Neuronal stem cell (in vitro differentiated cells): ENCODE data around the gene SLC19A1.

Experiments used
- DNase-seq: peaks from one replicate; pipeline ENCODE4 v3.0.0-alpha.2; 2013; ENCODE audit warnings: low spot score
- H2AFZ ChIP-seq: one replicate; pipeline ENCODE4 v1.6.1; 2013; ENCODE audit warnings: mild to moderate bottlenecking, low read length, inconsistent platforms
- H2AK5ac ChIP-seq: 2 replicates; pipeline ENCODE4 v1.6.1; 2013; ENCODE audit warnings: low read depth, mild to moderate bottlenecking, inconsistent platforms, low read length, moderate library complexity, mixed read lengths
- H2BK120ac ChIP-seq: 2 replicates; pipeline ENCODE4 v1.6.1; 2013; ENCODE audit warnings: low read depth, mild to moderate bottlenecking, inconsistent platforms, low read length, moderate library complexity, mixed read lengths
- H2BK12ac ChIP-seq: one replicate; pipeline ENCODE4 v1.6.1; 2013; ENCODE audit warnings: low read length, inconsistent platforms
- H2BK15ac ChIP-seq: 2 replicates; pipeline ENCODE4 v1.6.1; 2013; ENCODE audit warnings: mild to moderate bottlenecking, low read length, inconsistent platforms, mixed read lengths
- H2BK5ac ChIP-seq: one replicate; pipeline ENCODE4 v1.6.1; 2013; ENCODE audit warnings: inconsistent platforms, mild to moderate bottlenecking, low read length, moderate library complexity
- H3K14ac ChIP-seq: one replicate; pipeline ENCODE4 v1.6.1; 2013; ENCODE audit warnings: low read length, inconsistent platforms
- H3K18ac ChIP-seq: 2 replicates; pipeline ENCODE4 v1.6.1; 2013; ENCODE audit warnings: low read length, inconsistent platforms
- H3K23ac ChIP-seq: 2 replicates; pipeline ENCODE4 v1.6.1; 2013; ENCODE audit warnings: low read depth, mild to moderate bottlenecking, mixed read lengths, low read length, inconsistent platforms; ENCODE audit not compliant: poor library complexity
- H3K27ac ChIP-seq: replicated peaks from 3 replicates; pipeline ENCODE4 v1.5.1; 2013; ENCODE audit warnings: low read length, inconsistent platforms
- H3K27me3 ChIP-seq, 3 experiments: 2 replicates each; pipeline ENCODE4 v1.6.1; 2013; ENCODE audit warnings: low read length in 3 of 3, mild to moderate bottlenecking in 2 of 3, inconsistent platforms in 1 of 3, low read depth in 1 of 3, mixed read lengths in 1 of 3, moderate library complexity in 1 of 3; ENCODE audit not compliant: control insufficient read depth in 3 of 3, insufficient read depth in 3 of 3
- H3K36me3 ChIP-seq, 2 donors: replicated peaks in 1 of 2; 2 replicates each; pipeline ENCODE4 v1.6.1; 2013; ENCODE audit warnings: low read length in 2 of 2; ENCODE audit not compliant: control insufficient read depth in 2 of 2, insufficient read depth in 2 of 2
- H3K4ac ChIP-seq: 2 replicates; pipeline ENCODE4 v1.6.1; 2013; ENCODE audit warnings: inconsistent platforms, mild to moderate bottlenecking, low read length, moderate library complexity
- H3K4me1 ChIP-seq, 2 donors: 1 replicate in 1 of 2; 2 replicates in 1 of 2; pipeline ENCODE4 v1.6.1; 2013; ENCODE audit warnings: low read length in 2 of 2, low read depth in 1 of 2; ENCODE audit not compliant: control insufficient read depth in 2 of 2, insufficient read depth in 1 of 2
- H3K4me2 ChIP-seq: one replicate; pipeline ENCODE4 v1.6.1; 2013; ENCODE audit warnings: mild to moderate bottlenecking, low read length, inconsistent platforms; ENCODE audit not compliant: insufficient read depth, poor library complexity, severe bottlenecking
- H3K4me3 ChIP-seq, 2 donors: 2 replicates each; pipeline ENCODE4 v1.5.1; 2013; ENCODE audit warnings: low read length in 2 of 2, mild to moderate bottlenecking in 2 of 2, inconsistent platforms in 1 of 2, moderate library complexity in 1 of 2
- H3K79me1 ChIP-seq: one replicate; pipeline ENCODE4 v1.6.1; 2013; ENCODE audit warnings: low read depth, mild to moderate bottlenecking, inconsistent platforms, low read length, moderate library complexity
- H3K9ac ChIP-seq: one replicate; pipeline ENCODE4 v1.6.1; 2013; ENCODE audit warnings: mild to moderate bottlenecking, low read depth, low read length, inconsistent platforms; ENCODE audit not compliant: poor library complexity
- H3K9me3 ChIP-seq, 2 donors: replicated peaks in 1 of 2; 2 replicates each; pipeline versions ENCODE3 to v1.6.1; 2013; ENCODE audit warnings: low read length in 2 of 2, mild to moderate bottlenecking in 2 of 2, inconsistent platforms in 1 of 2, low read depth in 1 of 2, mixed read lengths in 1 of 2, moderate library complexity in 1 of 2; ENCODE audit not compliant: control insufficient read depth in 2 of 2, insufficient read depth in 1 of 2
- H4K8ac ChIP-seq: one replicate; pipeline ENCODE4 v1.6.1; 2013; ENCODE audit warnings: low read depth, mild to moderate bottlenecking, inconsistent platforms, low read length, moderate library complexity
- H4K91ac ChIP-seq: one replicate; pipeline ENCODE4 v1.6.1; 2013; ENCODE audit warnings: low read length, low read depth, mild to moderate bottlenecking, inconsistent platforms; ENCODE audit not compliant: poor library complexity
- whole genome bisulfite sequencing, 2 donors: extraction: QIAGEN DNeasy Blood & Tissue Kit; methylation state at CpG; one replicate each; pipeline ENCODE4 v1.1.7; 2013; ENCODE audit warnings: missing lambda C conversion rate in 2 of 2, mixed read lengths in 1 of 2; ENCODE audit not compliant: insufficient read length in 2 of 2, insufficient replicate concordance in 1 of 2; ENCODE audit errors: extremely low coverage in 2 of 2; 5-methylcytosine and 5-hydroxymethylcytosine counted together

SLC19A1 gene

GRCh38 chr21:45452696-45453307 is 89.4 kb downstream of the SLC19A1 start:
- Histone ChIP-seq H3K4ac (no peak overlapping the region), H3K27ac (no peak overlapping the region), H3K14ac (no peak overlapping the region), H3K18ac (no peak overlapping the region), H3K4me1 (peaks cover 0 to 11% of the 10 kb centered on the region in 2 donors), H2AK5ac (no peak overlapping the region), H2BK5ac (no peak overlapping the region), H4K8ac (no peak overlapping the region), H3K9ac (no peak overlapping the region), H3K4me2 (no peak overlapping the region), H3K9me3 (peaks cover 0 to 10% of the 10 kb centered on the region in 2 donors), H2BK15ac (no peak overlapping the region), H2AFZ (no peak overlapping the region), H3K79me1 (peaks cover 10% of the 10 kb centered on the region), H3K4me3 (no peak overlapping the region), H3K36me3 (peaks cover 0 to 5% of the 10 kb centered on the region in 2 donors), H3K27me3 (peaks cover 0 to 2% (median 0%) of the 10 kb centered on the region in 3 experiments), H2BK120ac (no peak overlapping the region), H3K23ac (no peak overlapping the region), H4K91ac (no peak overlapping the region), H2BK12ac (no peak overlapping the region)
- no CpG with 5 or more reads among the region's 7 CpGs for WGBS, 2 donors
- DNase-seq, result no peak

- no peak overlapping the region for H3K18ac ChIP-seq
- no peak overlapping the region for H3K14ac ChIP-seq
- DNase-seq, result no peak
- peaks cover 0 to 5% of the 10 kb centered on the region in 2 donors for H3K36me3 ChIP-seq
- no peak overlapping the region for H3K27ac ChIP-seq
- no peak overlapping the region for H3K4ac ChIP-seq
- H4K91ac ChIP-seq, result no peak overlapping the region
- H3K9me3 ChIP-seq, result peaks cover 3 to 12% of the 10 kb centered on the region in 2 donors
- no peak overlapping the region for H3K4me3 ChIP-seq
- H3K9ac ChIP-seq, result no peak overlapping the region
- H3K4me1 ChIP-seq, result peaks cover 0 to 8% of the 10 kb centered on the region in 2 donors
- no peaks in the 10 kb centered on the region for H3K27me3 ChIP-seq
- H3K23ac ChIP-seq, result no peak overlapping the region
- no peak overlapping the region for H2AK5ac ChIP-seq
- H2BK5ac ChIP-seq, result no peak overlapping the region
- no peak overlapping the region for H2BK12ac ChIP-seq
- H2BK15ac ChIP-seq, result no peak overlapping the region
- WGBS, 2 donors, result no CpG with 5 or more reads among the region's 12 CpGs
- H2BK120ac ChIP-seq, result no peak overlapping the region
- H3K4me2 ChIP-seq, result no peak overlapping the region
- no peak overlapping the region for H2AFZ ChIP-seq
- H4K8ac ChIP-seq, result no peak overlapping the region
- peaks cover 8% of the 10 kb centered on the region for H3K79me1 ChIP-seq
Observed at GRCh38 chr21:45451771-45452182, 90.5 kb downstream of the SLC19A1 start.

GRCh38 chr21:45451091-45451740 is 91.0 kb downstream of the SLC19A1 start:
- no CpG with 5 or more reads among the region's 20 CpGs for WGBS, 2 donors
- Histone ChIP-seq H3K27ac (no peak overlapping the region), H4K91ac (no peak overlapping the region)

GRCh38 chr21:45450423-45451090 is 91.7 kb downstream of the SLC19A1 start:
- Histone ChIP-seq H2BK15ac (no peak overlapping the region), H3K4me3 (no peak overlapping the region)
- no CpG with 5 or more reads among the region's 24 CpGs for WGBS, 2 donors

More at GRCh38 chr21:45451091-45451740, 91.0 kb downstream of the SLC19A1 start:
- no peak for DNase-seq
- Histone ChIP-seq H2AK5ac (peak overlapping the region; percentile 40), H3K23ac (no peak overlapping the region), H3K36me3 (peaks cover 0 to 5% of the 10 kb centered on the region in 2 donors), H3K79me1 (peaks cover 8% of the 10 kb centered on the region), H2BK5ac (peak overlapping the region; percentile 58), H2BK12ac (no peak overlapping the region), H3K9ac (no peak overlapping the region), H4K8ac (no peak overlapping the region), H3K9me3 (peaks cover 5 to 12% of the 10 kb centered on the region in 2 donors), H3K4me3 (no peak overlapping the region), H3K4me2 (no peak overlapping the region), H2AFZ (no peak overlapping the region), H3K27me3 (no peaks in the 10 kb centered on the region), H3K4me1 (peaks cover 0 to 8% of the 10 kb centered on the region in 2 donors), H3K4ac (no peak overlapping the region), H2BK120ac (no peak overlapping the region), H3K18ac (peak overlapping the region; percentile 48), H2BK15ac (no peak overlapping the region), H3K14ac (peak overlapping the region; percentile 6)

More at GRCh38 chr21:45450423-45451090, 91.7 kb downstream of the SLC19A1 start:
- Histone ChIP-seq H3K4me2 (no peak overlapping the region), H3K36me3 (peaks cover 0 to 7% of the 10 kb centered on the region in 2 donors), H3K4ac (no peak overlapping the region), H3K18ac (peak overlapping the region; percentile 48), H3K14ac (peak overlapping the region; percentile 6), H3K27me3 (no peaks in the 10 kb centered on the region), H3K9me3 (peaks cover 5 to 14% of the 10 kb centered on the region in 2 donors), H3K23ac (no peak overlapping the region), H4K91ac (no peak overlapping the region), H2BK5ac (no peak overlapping the region), H4K8ac (no peak overlapping the region), H2AFZ (no peak overlapping the region), H3K4me1 (peaks cover 0 to 8% of the 10 kb centered on the region in 2 donors), H2BK120ac (no peak overlapping the region), H2AK5ac (peak overlapping the region; percentile 40), H3K27ac (no peak overlapping the region), H3K9ac (peak overlapping the region; percentile 5), H3K79me1 (peaks cover 10% of the 10 kb centered on the region), H2BK12ac (peak overlapping the region; percentile 43)
- DNase-seq, result no peak
